Thyroid gland (tissue), 4 donors: ENCODE results near the gene CERK.

Source experiments
- CTCF ChIP-seq, 6 experiments: fragments of 200-600 bp in 3 of 6; fragments of 450-650 bp in 3 of 6; sonication (generic) in 3 of 6; IDR thresholded peaks; one replicate each; pipeline ENCODE4 v1.5.1; 2016 to 2019; ENCODE audit warnings: antibody characterized with exemption in 6 of 6, mild to moderate bottlenecking in 2 of 6, inconsistent platforms in 1 of 6, moderate library complexity in 1 of 6
- POLR2A ChIP-seq, 2 donors: fragments of 450-650 bp; IDR thresholded peaks; one replicate each; pipeline ENCODE4 v1.6.1; 2017; ENCODE audit warnings: antibody characterized with exemption in 2 of 2, mild to moderate bottlenecking in 2 of 2, moderate library complexity in 1 of 2

GRCh38 chr22:46640293-46641055, 97.6 kb downstream of the CERK start:
- TF ChIP-seq POLR2A (IDR thresholded peaks at IDR 0.05) (no peak), CTCF (IDR thresholded peaks at IDR 0.05) (no peak)
